RPMI8226 (cell line): ENCODE measurements around the gene IL22.

Experiments
- DNase-seq: peaks from one replicate; pipeline ENCODE4 v3.0.0-alpha.2; 2015

Gene IL22

GRCh38 chr12:68253504-68253903, at the start of gene IL22:
IL22 (minus strand) TSS chr12:68253604; CDS start chr12:68253448, 156 bp downstream.
- no peak for DNase-seq

DNA sequence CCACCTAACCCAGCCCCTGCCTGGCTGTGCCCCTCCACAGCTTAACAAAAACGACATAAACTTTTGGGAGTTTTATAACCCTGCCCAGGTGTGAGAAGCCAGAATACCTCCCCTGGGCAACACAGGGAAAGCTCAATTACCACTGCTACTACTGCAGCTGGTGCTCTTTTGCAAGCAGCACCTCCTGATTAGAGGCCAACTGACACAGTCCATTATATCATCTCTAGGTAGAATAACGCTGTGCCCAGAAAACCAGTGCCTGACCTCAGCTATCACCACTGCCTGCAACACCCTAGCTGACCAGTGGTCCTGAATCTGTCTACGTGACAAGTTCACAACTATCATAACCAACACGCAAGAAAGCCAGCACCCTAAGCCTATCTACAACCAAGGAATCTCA, 44.5 kb upstream of the IL22 start:
- DNase-seq = no peak

DNA sequence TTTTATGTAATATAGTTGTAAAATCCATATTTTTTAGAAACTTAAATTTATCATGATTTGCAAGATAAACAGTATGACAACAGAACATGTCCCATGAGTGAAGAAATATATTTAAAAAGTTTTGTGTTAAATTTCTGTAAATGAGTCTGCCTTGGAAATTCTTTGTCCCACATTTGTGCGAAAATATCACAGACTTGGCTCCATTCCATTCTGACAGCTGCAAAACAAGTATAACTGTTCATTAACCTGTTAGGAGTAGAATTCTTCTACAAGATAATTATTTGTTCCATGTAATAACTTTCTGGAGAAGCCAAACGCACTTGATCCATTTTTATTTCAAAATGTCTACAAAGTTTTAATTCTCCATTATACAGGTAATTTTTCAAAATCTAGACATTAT, 40.8 kb upstream of the IL22 start:
- no peak for DNase-seq

GRCh38 chr12:68293347-68293746, 39.9 kb upstream of the IL22 start:
- DNase-seq = no peak

DNA sequence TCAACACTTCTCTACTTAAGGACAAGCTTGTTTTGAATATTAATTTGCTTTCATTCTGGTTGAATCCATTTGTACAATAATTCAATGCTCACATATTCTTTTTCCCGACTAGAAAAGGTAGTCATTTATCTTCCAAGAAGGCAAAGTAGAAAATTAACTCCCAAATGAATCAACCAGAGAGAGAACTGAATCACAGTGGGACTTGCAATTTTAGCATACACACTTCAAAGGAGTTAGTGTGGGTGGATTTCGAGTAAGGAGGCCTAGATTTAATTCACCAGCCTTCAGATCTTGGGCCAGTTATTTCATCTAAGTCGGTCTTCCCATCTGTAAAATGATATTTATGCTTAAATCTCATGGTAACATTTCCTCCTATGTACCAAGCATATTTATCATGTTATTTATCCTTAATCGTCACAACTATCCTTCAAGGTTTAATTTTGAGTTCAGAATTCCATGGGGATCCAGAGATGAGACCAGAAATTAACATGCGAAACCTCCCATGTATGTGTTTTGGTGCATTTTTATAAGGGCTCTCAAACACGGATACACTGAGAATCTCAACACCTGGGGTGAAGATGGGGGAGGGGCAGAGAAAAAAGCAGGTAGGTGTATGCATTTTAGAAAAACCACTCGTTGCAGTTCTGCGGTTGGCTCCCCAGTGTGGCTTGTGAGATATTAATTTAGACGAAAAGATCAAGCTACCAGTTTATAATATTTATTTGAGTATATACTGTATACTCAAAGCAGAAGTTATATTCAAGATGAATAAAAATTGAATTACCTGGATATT, 38.9 kb upstream of the IL22 start:
- no peak for DNase-seq

GRCh38 chr12:68291396-68292036, 38.1 kb upstream of the IL22 start:
- no peak for DNase-seq

DNA sequence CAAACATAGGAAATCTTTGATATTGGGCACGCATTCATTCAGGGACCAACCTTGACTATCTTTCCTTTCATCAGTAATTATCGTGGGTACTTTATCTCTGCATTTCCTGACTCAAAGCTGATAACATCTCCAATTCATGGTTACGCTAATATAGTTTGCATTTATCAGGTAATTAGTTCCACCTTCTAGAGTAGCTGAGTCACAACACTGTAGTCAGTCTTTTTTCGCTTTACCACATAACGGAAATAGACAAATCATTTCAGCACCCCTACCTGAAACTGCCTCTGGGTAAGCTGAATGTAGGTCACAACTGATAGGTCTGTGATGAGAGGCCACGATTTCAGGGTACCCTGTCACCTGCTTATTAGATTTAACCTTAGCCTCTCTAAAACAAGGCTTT, 36.7 kb upstream of the IL22 start:
- no peak for DNase-seq

DNA sequence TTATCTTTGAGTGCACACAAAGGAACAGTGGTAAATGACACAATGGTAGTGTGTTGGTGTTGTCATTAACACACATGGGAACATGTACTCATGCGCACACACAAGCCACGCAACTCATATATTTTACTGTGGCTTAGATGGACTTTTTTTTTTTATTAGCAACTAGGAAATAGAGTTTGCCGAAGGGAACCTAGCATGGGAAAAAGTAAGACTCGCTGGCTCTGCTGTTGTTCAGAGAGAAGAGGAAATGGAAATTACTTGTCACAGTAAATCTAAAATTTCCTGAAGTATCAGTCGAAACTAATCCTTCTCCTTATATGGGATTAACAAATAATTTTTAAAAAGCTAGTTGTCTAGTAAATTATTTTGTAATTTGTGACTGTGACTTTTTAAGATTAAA, 33.7 kb upstream of the IL22 start:
- DNase-seq = no peak

DNA sequence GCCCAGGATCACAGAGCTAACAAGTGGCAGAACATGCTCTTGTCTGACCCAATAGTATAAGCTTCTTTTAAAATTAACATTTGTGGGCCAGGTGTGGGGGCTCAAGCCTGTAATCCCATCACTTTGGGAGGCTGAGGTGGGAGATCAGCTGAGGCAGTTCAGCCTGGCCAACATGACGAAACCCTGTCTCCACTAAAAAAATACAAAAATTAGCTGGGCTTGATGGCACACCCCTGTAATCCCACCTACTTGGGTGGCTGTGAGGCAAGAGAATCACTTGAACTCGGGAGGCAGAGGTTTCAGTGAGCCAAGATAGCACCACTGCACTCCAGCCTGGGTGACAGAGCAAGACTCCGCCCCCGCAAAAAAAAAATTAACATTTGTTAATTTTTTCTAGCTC, 33.0 kb upstream of the IL22 start:
- DNase-seq = no peak

DNA sequence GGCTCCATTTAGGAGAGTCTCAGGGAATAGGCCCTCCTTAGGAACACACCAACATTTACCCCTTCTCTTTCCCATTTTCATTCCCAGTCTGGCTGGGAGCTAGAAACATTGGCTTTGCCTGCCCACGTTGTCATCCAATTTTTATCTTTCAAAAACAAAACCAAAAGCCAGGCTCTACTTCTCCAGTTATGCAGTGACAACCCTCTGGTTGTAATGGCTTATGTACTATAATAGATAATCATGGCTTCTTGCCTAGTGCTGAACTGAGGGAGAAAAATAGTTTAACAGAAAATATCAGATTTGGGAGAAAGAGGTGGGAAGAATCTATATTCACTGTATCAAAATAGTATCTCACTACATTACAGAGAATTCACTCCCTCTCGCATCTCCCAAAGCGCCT, 32.1 kb upstream of the IL22 start:
- no peak for DNase-seq

- no peak for DNase-seq
These were observed 28.1 kb upstream of the IL22 start for GRCh38 chr12:68281322-68282077.

GRCh38 chr12:68280240-68280639, 26.8 kb upstream of the IL22 start:
- no peak for DNase-seq

DNA sequence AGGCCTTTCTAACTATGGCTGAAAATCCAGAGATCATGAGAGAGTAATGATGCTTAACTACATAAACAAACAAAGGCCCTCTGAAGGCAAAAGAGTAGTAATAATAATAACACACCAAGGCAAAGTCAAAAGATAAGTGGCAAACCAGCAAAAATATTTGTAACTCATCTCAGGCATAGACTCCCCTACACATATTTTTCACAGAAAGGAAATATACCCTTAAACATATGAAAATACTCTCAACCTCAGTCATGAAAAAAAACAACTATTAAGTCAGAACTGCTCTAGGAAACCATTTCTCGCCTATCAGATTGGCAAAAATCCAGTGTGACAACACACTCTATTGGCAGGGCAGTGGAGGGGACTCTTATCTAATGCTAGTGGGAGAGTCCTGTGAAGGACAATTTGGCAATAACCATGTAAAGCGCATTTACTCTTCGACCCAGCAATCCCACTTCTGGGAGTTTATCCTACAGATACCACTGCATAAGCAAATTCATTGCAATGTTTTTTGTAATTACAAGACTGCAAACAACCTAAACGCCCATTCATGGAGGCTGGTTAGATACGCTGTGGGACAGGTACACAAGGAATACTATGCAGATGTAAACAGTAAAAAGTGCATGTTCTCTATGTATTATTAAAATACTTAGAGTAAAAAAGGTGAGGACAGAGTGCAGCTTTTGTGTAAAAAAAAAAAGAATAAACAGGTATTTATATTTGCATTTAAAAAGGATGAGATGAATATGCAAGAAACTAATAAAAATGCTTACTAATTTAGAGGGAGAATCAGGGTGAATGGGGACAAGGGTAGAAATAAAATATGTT, 26.0 kb upstream of the IL22 start:
- DNase-seq = no peak

GRCh38 chr12:68276402-68276930, 23.1 kb upstream of the IL22 start:
- DNase-seq = no peak

DNA sequence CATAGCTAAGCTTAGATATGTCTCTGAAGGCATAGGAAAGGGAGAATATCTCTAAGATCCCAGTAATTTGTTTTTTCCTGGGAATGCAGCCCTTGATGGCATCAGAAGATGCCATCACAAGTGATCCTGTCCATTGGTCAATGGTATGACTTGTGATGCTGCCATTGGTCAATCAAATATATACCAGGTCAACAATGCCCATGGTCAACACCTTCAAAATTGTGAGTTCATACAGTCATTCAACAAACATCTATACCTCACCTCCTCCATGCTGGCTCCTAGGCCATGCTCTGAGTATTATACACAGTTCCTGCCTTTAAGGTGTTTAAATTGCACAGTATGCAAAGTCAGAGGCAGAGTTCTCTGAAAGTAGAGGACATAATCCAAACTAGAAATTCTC, 19.3 kb upstream of the IL22 start:
- DNase-seq = no peak

GRCh38 chr12:68271346-68271745, 17.9 kb upstream of the IL22 start:
- DNase-seq = no peak

GRCh38 chr12:68270358-68270757, 17.0 kb upstream of the IL22 start:
- DNase-seq = no peak

GRCh38 chr12:68269779-68270178, 16.4 kb upstream of the IL22 start:
- no peak for DNase-seq

- no peak for DNase-seq
These were observed 15.6 kb upstream of the IL22 start for GRCh38 chr12:68268967-68269366.

- no peak for DNase-seq
These were observed 14.5 kb upstream of the IL22 start for GRCh38 chr12:68267892-68268396.

DNA sequence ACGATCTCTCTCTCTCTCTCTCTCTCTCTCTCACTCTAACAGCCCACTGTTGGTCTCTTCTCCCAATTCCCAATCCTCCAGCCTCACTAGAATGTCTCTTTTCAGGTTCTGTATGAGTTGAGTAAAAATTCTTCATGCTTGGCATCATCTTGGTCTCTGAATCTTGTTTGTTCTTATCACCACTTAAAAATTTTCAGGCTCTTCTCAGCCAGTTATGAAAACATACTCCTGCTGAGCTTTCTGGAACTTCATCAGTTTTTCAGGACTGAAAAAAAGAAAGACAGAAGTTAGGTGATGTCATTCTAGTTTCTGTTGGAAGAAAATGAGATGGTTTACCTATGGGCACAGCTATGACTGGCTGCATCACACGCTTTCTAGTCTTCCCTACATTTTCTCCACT, 11.5 kb upstream of the IL22 start:
- DNase-seq = no peak

DNA sequence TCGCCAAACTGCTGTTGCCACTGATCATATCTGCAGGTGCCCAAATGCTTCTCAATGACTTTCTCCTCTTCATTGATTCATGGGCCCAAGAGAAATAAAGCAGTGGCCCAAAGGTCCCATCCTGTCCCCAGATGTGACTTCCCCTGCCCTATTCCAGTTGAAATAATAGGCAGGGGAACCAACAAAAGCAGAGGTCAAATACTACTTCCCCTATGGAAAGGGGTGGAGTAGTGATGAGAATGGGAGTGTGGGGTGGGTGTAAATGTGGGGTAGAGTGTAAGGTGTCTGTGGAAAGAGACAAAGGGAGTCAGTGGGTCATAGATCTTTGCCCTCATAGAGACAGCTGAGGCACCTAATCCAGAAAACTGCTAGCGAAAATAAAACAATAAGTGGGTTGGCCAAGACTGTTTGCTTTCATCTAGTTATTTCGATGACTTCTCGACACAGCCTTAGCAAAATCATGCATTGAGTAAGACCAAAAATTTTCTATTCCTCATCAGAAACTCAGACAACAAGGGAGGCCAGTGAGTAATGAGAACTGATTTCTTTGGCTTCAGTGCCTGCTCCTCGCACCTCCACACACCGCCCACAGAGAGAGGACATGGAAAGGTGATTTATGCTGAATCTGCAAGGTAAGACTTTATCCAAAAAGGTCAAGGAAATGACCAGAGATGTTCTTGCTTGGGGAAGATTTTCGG, 10.9 kb upstream of the IL22 start:
- DNase-seq = no peak
